ENCODE results near the gene GP9.

DNA sequence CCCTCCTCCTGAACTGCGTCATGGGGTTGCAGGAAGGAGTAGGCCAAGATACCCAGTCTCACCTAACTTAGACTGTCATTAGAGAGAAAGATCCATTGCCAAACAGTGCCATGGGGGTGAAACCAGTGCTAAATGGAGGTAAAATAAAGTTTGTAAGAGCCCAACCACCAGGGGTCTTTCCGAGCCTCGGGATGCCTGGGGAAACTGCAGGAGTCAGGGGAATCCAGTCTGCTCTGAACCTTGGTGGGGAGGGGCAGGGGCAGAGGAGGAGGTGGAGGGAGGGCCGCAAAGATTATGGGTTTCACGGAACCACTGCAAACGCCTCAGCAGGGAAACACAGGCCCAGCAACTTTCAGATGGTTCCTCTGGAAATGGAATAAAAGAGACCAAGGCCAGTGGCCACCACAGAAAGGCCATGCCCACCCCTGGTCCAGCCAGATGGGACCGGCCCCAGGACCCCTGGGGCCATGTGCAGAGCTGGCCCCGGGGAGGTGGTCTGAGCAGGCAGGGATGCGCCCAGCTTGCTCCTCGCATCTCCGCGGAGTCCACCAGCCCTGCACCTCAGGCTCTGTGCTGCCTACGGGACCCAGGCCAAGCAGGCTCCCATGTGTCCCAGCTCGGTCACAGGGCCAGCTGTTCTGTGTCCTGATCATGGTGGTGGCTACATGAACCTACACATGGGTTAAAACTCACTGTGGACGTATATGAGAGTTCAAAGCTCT is 19.8 kb upstream of the GP9 start:
- TF ChIP-seq ZNF766 (CRISPR knock-in tag; conservative IDR thresholded peaks at IDR 0.05) (no peak), ZKSCAN1 (IDR thresholded peaks at IDR 0.05; ENCODE audit: low read depth, low read length) (no peak), PML (IDR thresholded peaks at IDR 0.05; ENCODE audit: low read length) (no peak), SMARCA4 (IDR thresholded peaks at IDR 0.05) (no peak), FOXJ3 (CRISPR knock-in tag; IDR thresholded peaks at IDR 0.05) (no peak), FOS (IDR thresholded peaks at IDR 0.05; ENCODE audit: extremely low read depth, insufficient read length) (no peak), NRF1 (conservative IDR thresholded peaks at IDR 0.05 in 1 of 2, IDR thresholded peaks at IDR 0.05 in 1 of 2) (no peak), ZNF253 (CRISPR knock-in tag; conservative IDR thresholded peaks at IDR 0.05) (no peak), NCOA1 (IDR thresholded peaks at IDR 0.05; ENCODE audit: low read depth) (no peak), EZH2 (IDR thresholded peaks at IDR 0.05; ENCODE audit: borderline replicate concordance, low read depth, low read length) (no peak)
- TF ChIP-seq, protein P1, sequence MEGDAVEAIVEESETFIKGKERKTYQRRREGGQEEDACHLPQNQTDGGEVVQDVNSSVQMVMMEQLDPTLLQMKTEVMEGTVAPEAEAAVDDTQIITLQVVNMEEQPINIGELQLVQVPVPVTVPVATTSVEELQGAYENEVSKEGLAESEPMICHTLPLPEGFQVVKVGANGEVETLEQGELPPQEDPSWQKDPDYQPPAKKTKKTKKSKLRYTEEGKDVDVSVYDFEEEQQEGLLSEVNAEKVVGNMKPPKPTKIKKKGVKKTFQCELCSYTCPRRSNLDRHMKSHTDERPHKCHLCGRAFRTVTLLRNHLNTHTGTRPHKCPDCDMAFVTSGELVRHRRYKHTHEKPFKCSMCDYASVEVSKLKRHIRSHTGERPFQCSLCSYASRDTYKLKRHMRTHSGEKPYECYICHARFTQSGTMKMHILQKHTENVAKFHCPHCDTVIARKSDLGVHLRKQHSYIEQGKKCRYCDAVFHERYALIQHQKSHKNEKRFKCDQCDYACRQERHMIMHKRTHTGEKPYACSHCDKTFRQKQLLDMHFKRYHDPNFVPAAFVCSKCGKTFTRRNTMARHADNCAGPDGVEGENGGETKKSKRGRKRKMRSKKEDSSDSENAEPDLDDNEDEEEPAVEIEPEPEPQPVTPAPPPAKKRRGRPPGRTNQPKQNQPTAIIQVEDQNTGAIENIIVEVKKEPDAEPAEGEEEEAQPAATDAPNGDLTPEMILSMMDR (IDR thresholded peaks at IDR 0.05 in 2 of 3, conservative IDR thresholded peaks at IDR 0.05 in 1 of 3; ENCODE audit: insufficient read depth in 2 of 3, low read depth in 1 of 3, low read length in 3 of 3), result no peak
- TF ChIP-seq, protein P2, sequence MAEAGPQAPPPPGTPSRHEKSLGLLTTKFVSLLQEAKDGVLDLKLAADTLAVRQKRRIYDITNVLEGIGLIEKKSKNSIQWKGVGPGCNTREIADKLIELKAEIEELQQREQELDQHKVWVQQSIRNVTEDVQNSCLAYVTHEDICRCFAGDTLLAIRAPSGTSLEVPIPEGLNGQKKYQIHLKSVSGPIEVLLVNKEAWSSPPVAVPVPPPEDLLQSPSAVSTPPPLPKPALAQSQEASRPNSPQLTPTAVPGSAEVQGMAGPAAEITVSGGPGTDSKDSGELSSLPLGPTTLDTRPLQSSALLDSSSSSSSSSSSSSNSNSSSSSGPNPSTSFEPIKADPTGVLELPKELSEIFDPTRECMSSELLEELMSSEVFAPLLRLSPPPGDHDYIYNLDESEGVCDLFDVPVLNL (CRISPR knock-in tag; IDR thresholded peaks at IDR 0.05; ENCODE audit: low read depth), result no peak
- TF ChIP-seq, protein P3, sequence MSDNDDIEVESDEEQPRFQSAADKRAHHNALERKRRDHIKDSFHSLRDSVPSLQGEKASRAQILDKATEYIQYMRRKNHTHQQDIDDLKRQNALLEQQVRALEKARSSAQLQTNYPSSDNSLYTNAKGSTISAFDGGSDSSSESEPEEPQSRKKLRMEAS (CRISPR knock-in tag; IDR thresholded peaks at IDR 0.05), result no peak
